ENCODE results near the gene TMTC1. TPM values are rescaled to one million over a fixed set of nuclear protein-coding genes. Genes with fewer than 3 reads are reported as not detected.

The TMTC1 gene
- total and polyA plus RNA-seq, 2 of the 8 experiments (the other 6 are each of a cell fraction or from before 2014, with no cell fraction given): 15.4 to 20.8 TPM

GRCh38 chr12:29593001-29593400, 190.7 kb downstream of the TMTC1 start:
- Histone ChIP-seq H2AFZ (ENCODE audit: low read length) (no peak overlapping the region), H2BK120ac (replicated peaks; ENCODE audit: low read depth, low read length) (no peak overlapping the region), H3K27me3 (replicated peaks in 1 of 4; ENCODE audit: control insufficient read depth in 3 of 4, extremely low read depth in 1 of 4, insufficient read depth in 3 of 4, low read length in 3 of 4) (no peaks in the 10 kb centered on the region; a peak in 1 of 7 replicates), H3K14ac (ENCODE audit: insufficient read length) (no peak overlapping the region), H2BK15ac (ENCODE audit: low read length) (no peak overlapping the region), H2AK5ac (ENCODE audit: low read depth, low read length) (no peak overlapping the region), H4K8ac (ENCODE audit: extremely low read depth, insufficient read depth, low read length) (no peak overlapping the region), H3K79me2 (ENCODE audit: control insufficient read depth in 1 of 2, insufficient read depth in 2 of 2, low read length in 2 of 2) (no peaks in the 10 kb centered on the region), H3K4ac (replicated peaks; ENCODE audit: insufficient read length, low read depth, low read length) (no peak overlapping the region), H3K36me3 (ENCODE audit: control insufficient read depth in 2 of 4, insufficient read depth in 4 of 4, low read length in 3 of 4) (no peaks in the 10 kb centered on the region), H3K4me3 (ENCODE audit: extremely low read depth in 1 of 4, insufficient read depth in 2 of 4, low read depth in 3 of 4, low read length in 4 of 4) (no peak overlapping the region), H4K91ac (replicated peaks; ENCODE audit: insufficient read length, low read length) (no peak overlapping the region), H2BK5ac (ENCODE audit: low read depth, low read length) (no peak overlapping the region), H3K79me1 (ENCODE audit: low read depth, low read length) (no peaks in the 10 kb centered on the region), H3K23ac (ENCODE audit: insufficient read length) (no peak overlapping the region), H3K9ac (replicated peaks in 1 of 4; ENCODE audit: extremely low read depth in 1 of 4, low read depth in 3 of 4, low read length in 3 of 4) (no peak overlapping the region), H3K4me2 (ENCODE audit: insufficient read depth in 1 of 2, low read depth in 2 of 2, low read length in 2 of 2) (no peak overlapping the region; a peak in 1 of 4 replicates), H3K4me1 (replicated peaks in 1 of 4; ENCODE audit: control insufficient read depth in 3 of 4, insufficient read depth in 4 of 4, low read length in 3 of 4) (peaks cover 0 to 6% (median 4%) of the 10 kb centered on the region in 4 experiments; a peak in 5 of 7 replicates), H4K20me1 (replicated peaks in 1 of 2; ENCODE audit: control insufficient read depth in 1 of 2, insufficient read depth in 2 of 2, low read length in 2 of 2) (no peaks in the 10 kb centered on the region), H3K27ac (ENCODE audit: low read depth, low read length) (no peak overlapping the region), H4K5ac (ENCODE audit: insufficient read length, low read depth, low read length) (no peak overlapping the region), H3K18ac (ENCODE audit: extremely low read depth, low read length) (no peak overlapping the region), H3K9me3 (ENCODE audit: insufficient read depth in 2 of 2, low read depth in 1 of 2, low read length in 1 of 2) (no peaks in the 10 kb centered on the region), H3K56ac (replicated peaks; ENCODE audit: insufficient read length, low read depth, low read length) (no peak overlapping the region), H2BK20ac (ENCODE audit: low read length) (no peak overlapping the region), H3K23me2 (ENCODE audit: low read depth, low read length) (no peaks in the 10 kb centered on the region), H2BK12ac (ENCODE audit: low read depth, low read length) (no peak overlapping the region)
- WGBS, 2 experiments (ENCODE audit: extremely low coverage in 1 of 2, insufficient coverage in 1 of 2, insufficient read length in 1 of 2, insufficient replicate concordance in 2 of 2, low coverage in 1 of 2, low lambda C conversion rate in 2 of 2, missing lambda C conversion rate in 1 of 2): 72% methylated on average over 2 of the region's 2 CpGs; no CpG with 5 or more reads in 1 of the 2 experiments
- ChIA-PET CTCF (ENCODE audit: partially characterized antibody) (interaction anchor here (1.7 kb wide), 1 partner anchor 9 kb away, joined by 3 read pairs; no protein-coding TSS in a partner anchor), POLR2A (ENCODE audit: partially characterized antibody) (no interaction called here)
- FAIRE-seq (no peak), DNase-seq (ENCODE audit: low read depth in 1 of 2, low spot score in 2 of 2) (no peak)
- no peak for TF ChIP-seq FOSL1 (IDR thresholded peaks at IDR 0.05; ENCODE audit: insufficient read depth, low read depth, low read length)
- TF ChIP-seq GTF2F1 (IDR thresholded peaks at IDR 0.05; ENCODE audit: borderline replicate concordance, low read depth, low read length): no peak
- no peak for TF ChIP-seq SP4 (IDR thresholded peaks at IDR 0.05; ENCODE audit: low read length)
- TF ChIP-seq TAF7 (optimal IDR thresholded peaks at IDR 0.05; ENCODE audit: borderline replicate concordance, low read depth, low read length): no peak
- no peak for TF ChIP-seq CHD1 (IDR thresholded peaks at IDR 0.05; ENCODE audit: low read depth, low read length)
- TF ChIP-seq NRF1 (IDR thresholded peaks at IDR 0.05; ENCODE audit: low read depth, low read length): no peak
- no peak for TF ChIP-seq SIN3A (conservative IDR thresholded peaks at IDR 0.05 in 1 of 2, IDR thresholded peaks at IDR 0.05 in 1 of 2; ENCODE audit: low read depth in 1 of 2, low read length in 2 of 2)
- no peak for TF ChIP-seq ZNF274 (IDR thresholded peaks at IDR 0.05; ENCODE audit: borderline replicate concordance, extremely low read depth, low read length)
- no peak for TF ChIP-seq RAD21 (IDR thresholded peaks at IDR 0.05 in 1 of 2, conservative IDR thresholded peaks at IDR 0.05 in 1 of 2; ENCODE audit: low read depth in 2 of 2, low read length in 2 of 2)
- TF ChIP-seq CTCF (IDR thresholded peaks at IDR 0.05; ENCODE audit: control extremely low read depth in 1 of 3, insufficient read depth in 1 of 3, low read depth in 1 of 3, low read length in 3 of 3): no peak
- no peak for TF ChIP-seq SP1 (IDR thresholded peaks at IDR 0.05; ENCODE audit: low read depth, low read length)
- no peak for TF ChIP-seq TAF1 (IDR thresholded peaks at IDR 0.05; ENCODE audit: low read depth, low read length)
